HG02970 (cell line): ENCODE data around the gene CPA5.

Source experiments
- ATAC-seq: cut with Tn5 transposase; IDR thresholded peaks from one replicate; pipeline ENCODE4 v1.9.1; 2021; ENCODE audit warnings: mild to moderate bottlenecking, moderate library complexity, moderate number of reproducible peaks; ENCODE audit not compliant: unreplicated experiment, low FRiP score

CPA5 gene

GRCh38 chr7:130393841-130394411 lies 49.3 kb downstream of the CPA5 start:
- no peak for ATAC-seq

- ATAC-seq: no peak
Observed at GRCh38 chr7:130394421-130395195, 50.0 kb downstream of the CPA5 start.

GRCh38 chr7:130395421-130395820 lies 50.8 kb downstream of the CPA5 start:
- ATAC-seq: no peak

GRCh38 chr7:130396109-130396508 lies 51.5 kb downstream of the CPA5 start:
- ATAC-seq: no peak

GRCh38 chr7:130397051-130397757 lies 52.6 kb downstream of the CPA5 start:
- no peak for ATAC-seq

- ATAC-seq: no peak
Observed at GRCh38 chr7:130397758-130398073, 53.1 kb downstream of the CPA5 start.

GRCh38 chr7:130398526-130399090 lies 54.0 kb downstream of the CPA5 start:
- no peak for ATAC-seq

- no peak for ATAC-seq
Observed at GRCh38 chr7:130400120-130400572, 55.5 kb downstream of the CPA5 start.

- no peak for ATAC-seq
Observed at GRCh38 chr7:130401101-130401500, 56.5 kb downstream of the CPA5 start.

- no peak for ATAC-seq
Observed at GRCh38 chr7:130401578-130401977, 57.0 kb downstream of the CPA5 start.

- ATAC-seq: no peak
Observed at GRCh38 chr7:130405003-130405402, 60.4 kb downstream of the CPA5 start.

- ATAC-seq: no peak
Observed at GRCh38 chr7:130409067-130409711, 64.6 kb downstream of the CPA5 start.

GRCh38 chr7:130409712-130410072 lies 65.1 kb downstream of the CPA5 start:
- no peak for ATAC-seq

GRCh38 chr7:130410868-130411541 lies 66.4 kb downstream of the CPA5 start:
- no peak for ATAC-seq

- ATAC-seq: no peak
Observed at GRCh38 chr7:130413201-130413600, 68.6 kb downstream of the CPA5 start.

GRCh38 chr7:130415006-130415405 lies 70.4 kb downstream of the CPA5 start:
- ATAC-seq: no peak

- ATAC-seq: no peak
Observed at GRCh38 chr7:130417213-130417612, 72.6 kb downstream of the CPA5 start.

GRCh38 chr7:130418306-130418705 lies 73.7 kb downstream of the CPA5 start:
- ATAC-seq: no peak
